ENCODE measurements around the gene IL17B.

- no peak for TF ChIP-seq CTCF (IDR thresholded peaks at IDR 0.05; ENCODE audit: low read depth, low read length, poor library complexity, severe bottlenecking)
- no peak for TF ChIP-seq EZH2phosphoT487 (IDR thresholded peaks at IDR 0.05; ENCODE audit: borderline replicate concordance, low read length)
Measured at GRCh38 chr5:149341876-149342275, 37.2 kb downstream of the IL17B start.

Measured in DOHH2 (cell line).